Esophagus squamous epithelium (tissue), 4 donors: ENCODE measurements around the gene CHN2.

ENCODE experiments used
- POLR2A ChIP-seq, 4 donors: fragments of 450-650 bp; IDR thresholded peaks; one replicate each; pipeline ENCODE4 v1.6.1; 2017; ENCODE audit warnings: antibody characterized with exemption in 4 of 4, mild to moderate bottlenecking in 4 of 4, moderate library complexity in 3 of 4
- TF ChIP-seq, protein P1 (sequence below), 6 experiments: fragments of 450-650 bp in 4 of 6; fragments of 200-600 bp in 2 of 6; sonication (generic) in 2 of 6; IDR thresholded peaks; one replicate each; pipeline ENCODE4 v1.5.1; 2016 to 2019; ENCODE audit warnings: antibody characterized with exemption in 6 of 6, mild to moderate bottlenecking in 4 of 6, moderate library complexity in 4 of 6

GRCh38 chr7:29502133-29502532 lies 307.6 kb downstream of the CHN2 start:
- no peak for TF ChIP-seq POLR2A (IDR thresholded peaks at IDR 0.05)
- TF ChIP-seq, protein P1, sequence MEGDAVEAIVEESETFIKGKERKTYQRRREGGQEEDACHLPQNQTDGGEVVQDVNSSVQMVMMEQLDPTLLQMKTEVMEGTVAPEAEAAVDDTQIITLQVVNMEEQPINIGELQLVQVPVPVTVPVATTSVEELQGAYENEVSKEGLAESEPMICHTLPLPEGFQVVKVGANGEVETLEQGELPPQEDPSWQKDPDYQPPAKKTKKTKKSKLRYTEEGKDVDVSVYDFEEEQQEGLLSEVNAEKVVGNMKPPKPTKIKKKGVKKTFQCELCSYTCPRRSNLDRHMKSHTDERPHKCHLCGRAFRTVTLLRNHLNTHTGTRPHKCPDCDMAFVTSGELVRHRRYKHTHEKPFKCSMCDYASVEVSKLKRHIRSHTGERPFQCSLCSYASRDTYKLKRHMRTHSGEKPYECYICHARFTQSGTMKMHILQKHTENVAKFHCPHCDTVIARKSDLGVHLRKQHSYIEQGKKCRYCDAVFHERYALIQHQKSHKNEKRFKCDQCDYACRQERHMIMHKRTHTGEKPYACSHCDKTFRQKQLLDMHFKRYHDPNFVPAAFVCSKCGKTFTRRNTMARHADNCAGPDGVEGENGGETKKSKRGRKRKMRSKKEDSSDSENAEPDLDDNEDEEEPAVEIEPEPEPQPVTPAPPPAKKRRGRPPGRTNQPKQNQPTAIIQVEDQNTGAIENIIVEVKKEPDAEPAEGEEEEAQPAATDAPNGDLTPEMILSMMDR (IDR thresholded peaks at IDR 0.05) = no peak
